ENCODE data around the gene PNMT.

Gene PNMT

GRCh38 chr17:39719563-39720355 lies 51.5 kb downstream of the PNMT start:
- Histone ChIP-seq H3K9me3 (ENCODE audit: insufficient read depth, low read depth, low read length) (no peaks in the 10 kb centered on the region), H3K4me1 (ENCODE audit: insufficient read depth, low read length) (no peaks in the 10 kb centered on the region), H3K27ac (ENCODE audit: low read depth, low read length) (no peak overlapping the region), H3K27me3 (ENCODE audit: insufficient read depth, low read length) (no peaks in the 10 kb centered on the region), H3K36me3 (ENCODE audit: insufficient read depth, low read length) (peaks cover 76% of the 10 kb centered on the region), H3K4me3 (ENCODE audit: low read length) (no peak overlapping the region), H3K9ac (ENCODE audit: low read depth, low read length) (no peak overlapping the region)
- 94% methylated on average over 7 of the region's 7 CpGs for WGBS

Data from HUES64 (cell line).